Transverse colon (tissue), 3 donors: ENCODE data around the gene DCPS.

ENCODE experiments used
- CTCF ChIP-seq, 5 experiments: fragments of 200-600 bp in 3 of 5; fragments of 450-650 bp in 2 of 5; sonication (generic) in 3 of 5; IDR thresholded peaks; 1 replicate in 2 of 5; 2 replicates in 3 of 5; pipeline ENCODE4 v1.5.1; 2016 to 2017; ENCODE audit warnings: antibody characterized with exemption in 5 of 5, inconsistent platforms in 3 of 5, mild to moderate bottlenecking in 2 of 5, moderate library complexity in 1 of 5
- POLR2A ChIP-seq: fragments of 450-650 bp; IDR thresholded peaks from one replicate; pipeline ENCODE4 v1.6.1; 2016; ENCODE audit warnings: antibody characterized with exemption, mild to moderate bottlenecking, moderate library complexity

- TF ChIP-seq CTCF (IDR thresholded peaks at IDR 0.05) (no peak), POLR2A (no peak)
Measured at GRCh38 chr11:126344141-126345080, 40.6 kb downstream of the DCPS start.
